HG03460 (cell line): ENCODE measurements around the gene SUGCT.

Source experiments
- ATAC-seq: cut with Tn5 transposase; IDR thresholded peaks from one replicate; pipeline ENCODE4 v1.9.1; 2021; ENCODE audit not compliant: unreplicated experiment

The SUGCT gene

GRCh38 chr7:40507166-40507565 lies 372.4 kb downstream of the SUGCT start:
- ATAC-seq, result no peak

- no peak for ATAC-seq
These were observed 374.6 kb downstream of the SUGCT start for GRCh38 chr7:40509287-40509996.

GRCh38 chr7:40516376-40516775 lies 381.6 kb downstream of the SUGCT start:
- ATAC-seq, result no peak

- ATAC-seq, result no peak
These were observed 384.2 kb downstream of the SUGCT start for GRCh38 chr7:40519009-40519408.

- no peak for ATAC-seq
These were observed 386.4 kb downstream of the SUGCT start for GRCh38 chr7:40520986-40521738.

GRCh38 chr7:40525764-40526163 lies 391.0 kb downstream of the SUGCT start:
- ATAC-seq, result no peak

- ATAC-seq, result no peak
These were observed 392.3 kb downstream of the SUGCT start for GRCh38 chr7:40526951-40527715.

- ATAC-seq, result no peak
These were observed 392.9 kb downstream of the SUGCT start for GRCh38 chr7:40527723-40528122.

GRCh38 chr7:40530292-40530691 lies 395.5 kb downstream of the SUGCT start:
- no peak for ATAC-seq

GRCh38 chr7:40531956-40532355 lies 397.2 kb downstream of the SUGCT start:
- ATAC-seq, result no peak

GRCh38 chr7:40535678-40536077 lies 400.9 kb downstream of the SUGCT start:
- ATAC-seq, result no peak

- ATAC-seq, result no peak
These were observed 401.6 kb downstream of the SUGCT start for GRCh38 chr7:40536421-40536820.

- no peak for ATAC-seq
These were observed 403.5 kb downstream of the SUGCT start for GRCh38 chr7:40538281-40538680.

GRCh38 chr7:40541336-40541735 lies 406.5 kb downstream of the SUGCT start:
- no peak for ATAC-seq

- ATAC-seq, result no peak
These were observed 408.4 kb downstream of the SUGCT start for GRCh38 chr7:40542982-40543741.

- no peak for ATAC-seq
These were observed 409.5 kb downstream of the SUGCT start for GRCh38 chr7:40544221-40544723.

GRCh38 chr7:40544871-40545303 lies 410.1 kb downstream of the SUGCT start:
- ATAC-seq, result no peak

GRCh38 chr7:40545739-40546138 lies 410.9 kb downstream of the SUGCT start:
- no peak for ATAC-seq

- no peak for ATAC-seq
These were observed 412.1 kb downstream of the SUGCT start for GRCh38 chr7:40546616-40547501.
